Lower lobe of right lung (tissue), 2 donors: ENCODE data around the gene ATAD3B. TPM values are rescaled to one million over a fixed set of nuclear protein-coding genes. Genes with fewer than 3 reads are reported as not detected.

Experiments used
- ATAC-seq, 2 donors: fragments of 200-7000 bp; cut with Tn5 transposase; one replicate each; pipeline ENCODE4 v1.9.1; 2020 to 2022; ENCODE audit warnings: mild to moderate bottlenecking in 2 of 2, moderate library complexity in 2 of 2
- DNase-seq: peaks from one replicate; pipeline ENCODE4 v3.0.0-alpha.2; 2020
- H3K27ac ChIP-seq: fragments of 200-600 bp; one replicate; pipeline ENCODE4 v1.8.0; 2022
- H3K27me3 ChIP-seq: fragments of 200-600 bp; one replicate; pipeline ENCODE4 v1.8.0; 2022; ENCODE audit warnings: low read depth
- H3K36me3 ChIP-seq: fragments of 200-600 bp; one replicate; pipeline ENCODE4 v1.8.0; 2022; ENCODE audit warnings: mild to moderate bottlenecking
- H3K4me1 ChIP-seq: fragments of 200-600 bp; one replicate; pipeline ENCODE4 v1.8.0; 2022
- H3K4me3 ChIP-seq: fragments of 200-600 bp; one replicate; pipeline ENCODE4 v1.8.0; 2022; ENCODE audit warnings: mild to moderate bottlenecking
- H3K9me3 ChIP-seq: fragments of 200-600 bp; one replicate; pipeline ENCODE4 v1.8.0; 2022
- CTCF ChIP-seq: fragments of 200-600 bp; IDR thresholded peaks from one replicate; pipeline ENCODE4 v1.8.0; 2022; ENCODE audit warnings: antibody characterized with exemption, mild to moderate bottlenecking
- intact Hi-C: fragments of 100-400 bp; cut with DNase I; formaldehyde crosslinking; loops from one replicate; pipeline ENCODE4 v1.11.0; 2022
- total RNA-seq: library from RNA; stranded (reverse); fragmentation: NEBNext Ultra II Directional; extraction: Animal tissue kit (Norgen Biotek cat#: 25700); gene quantifications from one replicate; pipeline ENCODE4 v1.2.1, GENCODE V29; 2021
- donor health status: DM: no; HTN: yes; CAD: no; lungs with severe emphysema.

The ATAD3B gene
- total RNA-seq, 1 donor from 2014 or later, result 19.0 TPM

- intact Hi-C loops, result no loop called here
- Histone ChIP-seq H3K27ac (no peak overlapping the region), H3K4me1 (peaks cover 14% of the 10 kb centered on the region), H3K36me3 (no peaks in the 10 kb centered on the region), H3K27me3 (peaks cover 4% of the 10 kb centered on the region), H3K4me3 (no peak overlapping the region), H3K9me3 (no peaks in the 10 kb centered on the region)
- DNase-seq (no peak), ATAC-seq (no peak)
- TF ChIP-seq CTCF, result no peak
These were observed 46.2 kb upstream of the ATAD3B start for GRCh38 chr1:1425426-1425752.

- DNase-seq (peak; percentile 50), ATAC-seq (no peak)
- Histone ChIP-seq H3K9me3 (no peaks in the 10 kb centered on the region), H3K4me1 (peaks cover 20% of the 10 kb centered on the region), H3K4me3 (no peak overlapping the region), H3K27ac (no peak overlapping the region), H3K27me3 (peaks cover 4% of the 10 kb centered on the region), H3K36me3 (no peaks in the 10 kb centered on the region)
- TF ChIP-seq CTCF, result no peak
- intact Hi-C loops, result no loop called here
These were observed 45.6 kb upstream of the ATAD3B start for GRCh38 chr1:1425753-1426495.

- ATAC-seq (no peak), DNase-seq (no peak)
- intact Hi-C loops, result no loop called here
- Histone ChIP-seq H3K27me3 (peaks cover 4% of the 10 kb centered on the region), H3K4me1 (peaks cover 26% of the 10 kb centered on the region), H3K27ac (no peak overlapping the region), H3K9me3 (no peaks in the 10 kb centered on the region), H3K36me3 (no peaks in the 10 kb centered on the region), H3K4me3 (no peak overlapping the region)
- TF ChIP-seq CTCF, result no peak
These were observed 45.0 kb upstream of the ATAD3B start for GRCh38 chr1:1426496-1427105.

- Histone ChIP-seq H3K27ac (no peak overlapping the region), H3K4me1 (peaks cover 33% of the 10 kb centered on the region), H3K27me3 (peaks cover 4% of the 10 kb centered on the region), H3K9me3 (no peaks in the 10 kb centered on the region), H3K36me3 (no peaks in the 10 kb centered on the region), H3K4me3 (peak overlapping the region; percentile 41)
- intact Hi-C loops, result no loop called here
- DNase-seq (peak; percentile 53), ATAC-seq (no peak)
- TF ChIP-seq CTCF, result no peak
These were observed 44.3 kb upstream of the ATAD3B start for GRCh38 chr1:1427106-1427819.

GRCh38 chr1:1427820-1428148, 43.8 kb upstream of the ATAD3B start:
- H3K9me3 ChIP-seq, result no peaks in the 10 kb centered on the region
- H3K36me3 ChIP-seq, result no peaks in the 10 kb centered on the region
- ATAC-seq, result no peak
- TF ChIP-seq CTCF, result no peak
- intact Hi-C loops, result no loop called here
- no peak for DNase-seq
- no peak overlapping the region for H3K27ac ChIP-seq
- peaks cover 4% of the 10 kb centered on the region for H3K27me3 ChIP-seq
- H3K4me1 ChIP-seq, result peaks cover 38% of the 10 kb centered on the region
- peak overlapping the region; percentile 41 for H3K4me3 ChIP-seq
